ENCODE results near the gene PFDN2. TPM values are rescaled to one million over a fixed set of nuclear protein-coding genes. Genes with fewer than 3 reads are reported as not detected.

PFDN2 gene
- total RNA-seq, 1 donor from 2014 or later, result 57.9 TPM

- no peak for DNase-seq (ENCODE audit: low spot score)
- Mint-ChIP-seq H3K4me1 (ENCODE audit: low read depth) (peaks cover 52% of the 10 kb centered on the region), H3K36me3 (ENCODE audit: low read depth) (peaks cover 1% of the 10 kb centered on the region), H3K27me3 (ENCODE audit: low read depth) (no peaks in the 10 kb centered on the region), H3K9me3 (ENCODE audit: low read depth) (no peaks in the 10 kb centered on the region), H3K4me3 (ENCODE audit: unreplicated experiment) (no peak overlapping the region), H3K27ac (ENCODE audit: unreplicated experiment) (no peak overlapping the region)
- TF ChIP-seq CTCF (IDR thresholded peaks at IDR 0.05), result no peak
These were observed 3.9 kb downstream of the PFDN2 start for GRCh38 chr1:161113915-161114314.

- Mint-ChIP-seq H3K27me3 (ENCODE audit: low read depth) (no peaks in the 10 kb centered on the region), H3K27ac (ENCODE audit: unreplicated experiment) (no peak overlapping the region), H3K4me3 (ENCODE audit: unreplicated experiment) (no peak overlapping the region), H3K9me3 (ENCODE audit: low read depth) (no peaks in the 10 kb centered on the region), H3K4me1 (ENCODE audit: low read depth) (peaks cover 38% of the 10 kb centered on the region), H3K36me3 (ENCODE audit: low read depth) (peaks cover 1% of the 10 kb centered on the region)
- no peak for DNase-seq (ENCODE audit: low spot score)
- no peak for TF ChIP-seq CTCF (IDR thresholded peaks at IDR 0.05)
These were observed 6.3 kb downstream of the PFDN2 start for GRCh38 chr1:161111527-161111926.

- H3K36me3 Mint-ChIP-seq (ENCODE audit: low read depth), result peaks cover 1% of the 10 kb centered on the region
These were observed 6.7 kb downstream of the PFDN2 start for GRCh38 chr1:161111117-161111516.

GRCh38 chr1:161106431-161106830, 11.4 kb downstream of the PFDN2 start:
- DNase-seq (ENCODE audit: low spot score), result no peak
- Mint-ChIP-seq H3K27ac (ENCODE audit: unreplicated experiment) (no peak overlapping the region), H3K4me3 (ENCODE audit: unreplicated experiment) (no peak overlapping the region), H3K4me1 (ENCODE audit: low read depth) (peaks cover 2% of the 10 kb centered on the region), H3K27me3 (ENCODE audit: low read depth) (no peaks in the 10 kb centered on the region), H3K36me3 (ENCODE audit: low read depth) (peaks cover 4% of the 10 kb centered on the region), H3K9me3 (ENCODE audit: low read depth) (no peaks in the 10 kb centered on the region)
- no peak for TF ChIP-seq CTCF (IDR thresholded peaks at IDR 0.05)

More at GRCh38 chr1:161111117-161111516, 6.7 kb downstream of the PFDN2 start:
- no peaks in the 10 kb centered on the region for H3K27me3 Mint-ChIP-seq (ENCODE audit: low read depth)
- peaks cover 34% of the 10 kb centered on the region for H3K4me1 Mint-ChIP-seq (ENCODE audit: low read depth)
- no peak overlapping the region for H3K27ac Mint-ChIP-seq (ENCODE audit: unreplicated experiment)
- no peak overlapping the region for H3K4me3 Mint-ChIP-seq (ENCODE audit: unreplicated experiment)
- no peak for DNase-seq (ENCODE audit: low spot score)
- H3K9me3 Mint-ChIP-seq (ENCODE audit: low read depth), result no peaks in the 10 kb centered on the region
- TF ChIP-seq CTCF (IDR thresholded peaks at IDR 0.05), result no peak

- no peak for TF ChIP-seq CTCF (IDR thresholded peaks at IDR 0.05)
- no peak overlapping the region for H3K4me3 Mint-ChIP-seq (ENCODE audit: unreplicated experiment)
- peaks cover 5% of the 10 kb centered on the region for H3K36me3 Mint-ChIP-seq (ENCODE audit: low read depth)
- peaks cover 19% of the 10 kb centered on the region for H3K4me1 Mint-ChIP-seq (ENCODE audit: low read depth)
- H3K27ac Mint-ChIP-seq (ENCODE audit: unreplicated experiment), result no peak overlapping the region
- H3K27me3 Mint-ChIP-seq (ENCODE audit: low read depth), result no peaks in the 10 kb centered on the region
- DNase-seq (ENCODE audit: low spot score), result no peak
- no peaks in the 10 kb centered on the region for H3K9me3 Mint-ChIP-seq (ENCODE audit: low read depth)
These were observed 17.3 kb downstream of the PFDN2 start for GRCh38 chr1:161100556-161100955.
